Memory B cell (primary cell): ENCODE data around the gene SIGLEC8.
"Not testable (repeated sequence)": the region's sequence is repeated elsewhere in the genome, so short reads cannot be mapped to it uniquely, and the experiment has no call there.

Experiments used
- ATAC-seq: fragments of 150-1000 bp; cut with Tn5 transposase; 2 replicates; pipeline ENCODE4 v1.10.0; 2021; ENCODE audit warnings: low read depth, mild to moderate bottlenecking, moderate library complexity
- DNase-seq, 2 donors: peaks; one replicate each; pipeline ENCODE4 v3.0.0; 2022; ENCODE audit warnings: low spot score in 2 of 2
- H3K27ac Mint-ChIP-seq: one replicate; pipeline ENCODE4 v1.8.0; 2022; ENCODE audit warnings: mild to moderate bottlenecking, moderate library complexity, mixed read lengths
- H3K27me3 Mint-ChIP-seq: one replicate; pipeline ENCODE4 v1.8.0; 2022; ENCODE audit warnings: mixed read lengths
- H3K36me3 Mint-ChIP-seq: one replicate; pipeline ENCODE4 v1.8.0; 2022; ENCODE audit warnings: mild to moderate bottlenecking, mixed read lengths
- H3K4me1 Mint-ChIP-seq: one replicate; pipeline ENCODE4 v1.8.0; 2022; ENCODE audit warnings: mixed read lengths
- H3K4me3 Mint-ChIP-seq: one replicate; pipeline ENCODE4 v1.8.0; 2022; ENCODE audit warnings: mild to moderate bottlenecking, moderate library complexity, mixed read lengths
- H3K9me3 Mint-ChIP-seq: one replicate; pipeline ENCODE4 v1.8.0; 2022; ENCODE audit warnings: mixed read lengths

SIGLEC8 gene

DNA sequence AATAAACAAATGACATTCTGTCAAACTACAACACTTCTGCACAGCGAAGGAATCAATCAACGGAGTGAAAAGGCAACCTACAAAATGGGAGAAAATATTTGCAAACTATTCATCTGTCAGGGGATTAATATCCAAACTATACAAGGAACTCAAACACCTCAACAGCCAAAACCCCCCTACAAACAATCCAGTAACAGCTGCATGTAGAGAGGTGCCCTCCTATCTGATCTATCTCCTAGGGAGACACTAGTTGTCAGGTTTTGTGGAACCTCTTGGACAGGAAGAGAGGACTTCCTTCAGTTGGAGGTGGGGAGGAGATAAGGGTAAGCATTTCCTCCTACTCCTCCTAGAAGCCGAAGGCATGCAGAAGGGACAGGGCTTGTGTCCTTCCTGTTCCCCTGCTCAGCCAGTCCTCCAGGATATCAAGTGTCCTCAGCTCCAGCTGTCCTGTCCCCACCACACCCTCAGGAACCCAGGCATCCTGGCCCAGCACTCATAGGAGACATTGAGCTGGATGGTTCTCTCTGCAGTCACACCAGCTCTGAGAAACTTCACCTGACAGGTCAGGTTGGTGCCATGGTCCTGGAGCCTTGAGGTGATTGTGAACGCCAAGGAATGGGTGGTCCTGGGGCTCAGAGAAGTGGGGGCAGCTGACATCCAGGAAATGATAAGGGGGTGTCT lies 9.8 kb upstream of the SIGLEC8 start:
- no peak overlapping the region for H3K4me3 Mint-ChIP-seq
- peaks cover 7% of the 10 kb centered on the region for H3K27me3 Mint-ChIP-seq
- no peaks in the 10 kb centered on the region for H3K36me3 Mint-ChIP-seq
- peaks cover 4% of the 10 kb centered on the region for H3K4me1 Mint-ChIP-seq
- ATAC-seq (no peak), DNase-seq (no peak)
- no peak overlapping the region for H3K27ac Mint-ChIP-seq
- H3K9me3 Mint-ChIP-seq, result no peaks in the 10 kb centered on the region

DNA sequence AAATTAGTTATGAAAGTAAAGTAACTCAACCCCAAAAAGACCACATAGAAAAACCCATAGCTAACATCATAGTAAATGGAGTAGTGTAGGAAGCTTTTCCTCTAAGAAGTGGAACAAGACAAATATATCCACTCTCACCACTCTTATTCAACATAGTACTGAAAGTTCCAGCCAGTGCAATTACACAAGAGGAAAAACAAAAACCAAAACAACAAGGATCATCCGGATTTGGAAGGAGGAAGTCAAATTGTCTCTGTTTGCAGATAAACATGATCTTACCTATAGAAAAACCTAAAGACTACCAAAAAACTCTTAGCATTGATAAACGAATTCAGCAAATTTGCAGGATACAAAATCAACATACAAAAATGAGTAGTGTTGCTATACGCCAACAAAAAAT lies 8.5 kb upstream of the SIGLEC8 start:
- Mint-ChIP-seq H3K4me3 (no peak overlapping the region), H3K36me3 (no peaks in the 10 kb centered on the region), H3K9me3 (no peaks in the 10 kb centered on the region), H3K27ac (no peak overlapping the region), H3K27me3 (peaks cover 7% of the 10 kb centered on the region), H3K4me1 (no peaks in the 10 kb centered on the region)
- no peak for DNase-seq
- no peak for ATAC-seq

DNA sequence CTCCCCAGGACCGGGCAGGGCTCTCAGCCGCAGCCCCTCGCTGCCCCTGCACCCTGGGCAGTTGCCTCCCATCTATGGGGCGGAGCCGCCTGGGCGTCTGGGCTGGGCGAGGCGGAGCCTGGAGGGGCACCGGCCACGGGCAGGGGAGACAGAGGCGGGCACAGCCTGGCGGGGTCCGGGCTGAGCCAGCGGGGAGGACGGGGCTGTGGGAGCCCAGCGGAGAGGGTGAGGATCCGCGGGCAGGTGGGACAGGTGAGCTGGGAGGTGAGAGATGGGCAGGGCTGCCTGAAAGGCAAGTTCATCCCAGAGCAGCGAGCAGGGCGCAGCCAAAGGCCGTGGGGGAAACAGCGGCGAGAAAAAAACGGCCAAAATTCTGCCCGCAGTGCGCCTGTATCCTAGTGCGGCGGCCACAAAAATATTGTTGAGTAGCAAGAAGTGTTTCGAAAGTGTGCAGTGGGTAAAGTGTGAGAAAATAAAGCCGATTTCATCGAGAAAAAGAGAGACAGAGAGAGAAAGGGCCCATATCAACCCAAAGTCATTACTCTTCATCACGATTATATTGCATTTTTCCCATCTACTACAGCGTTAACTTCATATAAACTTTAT lies 5.8 kb upstream of the SIGLEC8 start:
- H3K36me3 Mint-ChIP-seq, H3K4me1 Mint-ChIP-seq, DNase-seq, ATAC-seq, H3K27ac Mint-ChIP-seq, H3K9me3 Mint-ChIP-seq, H3K4me3 Mint-ChIP-seq: not testable (repeated sequence)
- peaks cover 13% of the 10 kb centered on the region for H3K27me3 Mint-ChIP-seq

DNA sequence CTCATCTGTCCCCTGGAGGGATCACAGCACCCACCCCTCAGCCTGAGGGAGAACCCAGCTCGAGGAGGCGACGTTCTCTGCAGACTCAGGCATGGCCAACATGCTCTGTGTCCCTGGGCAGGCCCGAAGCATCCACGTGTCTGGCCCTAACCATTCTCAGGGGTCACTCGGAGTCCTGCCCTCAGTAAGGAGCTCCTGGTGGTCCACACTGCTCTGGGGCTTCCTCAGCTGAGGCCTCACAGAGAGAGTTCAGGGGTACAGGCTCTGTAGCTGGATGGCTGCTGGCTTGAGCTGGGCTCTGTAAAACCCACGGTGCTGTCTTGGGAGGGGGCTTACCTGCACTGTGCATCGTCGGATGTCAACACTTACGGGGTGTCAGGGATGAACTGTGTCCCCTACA lies 4.4 kb upstream of the SIGLEC8 start:
- H3K9me3 Mint-ChIP-seq, result no peaks in the 10 kb centered on the region
- no peak overlapping the region for H3K4me3 Mint-ChIP-seq
- ATAC-seq, result no peak
- H3K27ac Mint-ChIP-seq, result no peak overlapping the region
- H3K27me3 Mint-ChIP-seq, result peaks cover 19% of the 10 kb centered on the region
- H3K36me3 Mint-ChIP-seq, result no peaks in the 10 kb centered on the region
- H3K4me1 Mint-ChIP-seq, result no peaks in the 10 kb centered on the region
- DNase-seq, result no peak

DNA sequence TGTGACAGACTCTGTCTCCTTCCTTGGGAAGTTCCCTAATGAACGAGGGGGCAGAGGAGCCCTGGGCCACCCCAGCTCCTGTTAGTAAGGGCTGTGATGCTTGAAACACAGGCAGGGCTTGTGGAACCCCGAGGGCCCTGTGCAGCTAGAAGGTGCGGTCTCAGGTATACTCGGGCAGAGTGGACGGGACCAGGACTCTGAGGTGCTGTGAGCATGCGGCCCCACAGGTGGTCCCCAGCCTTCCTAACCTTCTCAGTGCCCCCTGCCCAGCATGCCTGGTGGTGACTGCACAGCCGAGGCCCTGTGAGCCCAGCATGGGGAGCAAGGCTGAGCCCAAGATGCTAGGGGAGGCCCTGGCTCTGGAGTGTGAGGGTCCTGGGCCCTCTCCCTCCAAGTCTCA lies 4.0 kb upstream of the SIGLEC8 start:
- no peak overlapping the region for H3K4me3 Mint-ChIP-seq
- peaks cover 19% of the 10 kb centered on the region for H3K27me3 Mint-ChIP-seq
- no peaks in the 10 kb centered on the region for H3K4me1 Mint-ChIP-seq
- H3K27ac Mint-ChIP-seq, result no peak overlapping the region
- H3K36me3 Mint-ChIP-seq, result no peaks in the 10 kb centered on the region
- no peak for ATAC-seq
- DNase-seq, result no peak
- H3K9me3 Mint-ChIP-seq, result no peaks in the 10 kb centered on the region

DNA sequence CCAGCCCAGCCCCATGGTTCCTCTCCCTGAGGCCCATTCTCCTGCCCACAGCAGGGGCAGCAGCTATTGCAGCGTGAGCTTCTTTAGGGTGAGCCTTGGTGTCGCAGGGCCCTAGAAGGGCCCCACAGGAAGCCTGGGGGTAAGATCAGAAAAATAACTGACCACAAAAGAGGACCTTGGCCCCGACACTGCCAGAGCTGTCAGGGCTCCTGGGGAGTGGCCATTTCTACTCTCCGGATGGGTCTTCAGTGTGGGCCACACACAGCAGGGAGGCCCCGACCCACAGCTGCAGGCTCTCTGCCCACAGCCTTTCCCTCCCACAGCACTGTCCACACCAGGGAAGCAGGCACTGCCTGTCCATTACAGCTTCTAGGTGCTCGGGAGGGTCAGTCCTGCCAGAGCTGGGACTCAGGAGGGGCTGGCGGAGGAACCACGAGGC lies 3.5 kb upstream of the SIGLEC8 start:
- ATAC-seq, result no peak
- H3K4me3 Mint-ChIP-seq, result no peak overlapping the region
- no peaks in the 10 kb centered on the region for H3K9me3 Mint-ChIP-seq
- H3K36me3 Mint-ChIP-seq, result no peaks in the 10 kb centered on the region
- no peak overlapping the region for H3K27ac Mint-ChIP-seq
- H3K4me1 Mint-ChIP-seq, result no peaks in the 10 kb centered on the region
- peaks cover 20% of the 10 kb centered on the region for H3K27me3 Mint-ChIP-seq
- DNase-seq, result no peak

DNA sequence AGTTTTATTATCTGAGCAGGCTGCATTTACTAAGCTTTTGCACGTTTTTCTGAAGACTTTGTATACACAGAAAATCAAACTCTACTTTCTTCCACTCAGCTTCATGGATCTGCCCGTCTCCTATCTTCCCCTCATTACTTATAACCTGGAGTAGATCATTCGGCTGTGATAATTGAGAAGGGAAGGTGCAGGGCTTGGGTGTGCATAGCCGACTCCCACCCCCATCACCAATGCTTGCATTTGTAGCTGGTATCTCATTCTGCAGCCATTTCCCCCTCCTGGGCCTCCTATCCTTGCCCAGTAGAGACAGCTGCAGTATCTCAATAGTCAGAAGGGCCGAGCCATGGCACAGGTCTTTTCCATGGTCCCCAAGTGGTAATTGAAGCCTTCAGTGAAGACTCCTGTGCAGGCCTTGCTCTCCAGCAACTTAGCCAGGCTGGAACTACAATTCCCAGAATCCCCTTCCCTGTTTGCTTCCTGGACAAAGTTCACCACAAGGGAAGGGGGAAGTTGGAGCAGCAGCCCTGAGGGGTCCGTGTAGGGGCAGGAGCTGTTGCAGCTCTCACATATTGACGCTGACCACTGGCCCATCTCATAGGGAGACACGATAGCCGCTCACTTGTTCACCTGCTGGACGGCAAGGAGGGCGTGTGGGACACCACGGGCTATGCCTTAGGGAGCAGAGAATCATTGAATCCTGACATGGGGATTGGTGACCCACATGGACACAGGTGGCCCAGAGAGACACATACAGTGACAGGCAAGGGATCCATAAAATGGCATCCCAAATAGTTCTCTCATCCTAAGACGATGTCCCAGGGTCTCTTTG lies 2.1 kb upstream of the SIGLEC8 start:
- no peak for DNase-seq
- Mint-ChIP-seq H3K4me3 (peak overlapping the region; percentile 8), H3K9me3 (no peaks in the 10 kb centered on the region), H3K36me3 (no peaks in the 10 kb centered on the region), H3K27ac (no peak overlapping the region), H3K27me3 (peaks cover 23% of the 10 kb centered on the region), H3K4me1 (no peaks in the 10 kb centered on the region)
- ATAC-seq, result no peak

DNA sequence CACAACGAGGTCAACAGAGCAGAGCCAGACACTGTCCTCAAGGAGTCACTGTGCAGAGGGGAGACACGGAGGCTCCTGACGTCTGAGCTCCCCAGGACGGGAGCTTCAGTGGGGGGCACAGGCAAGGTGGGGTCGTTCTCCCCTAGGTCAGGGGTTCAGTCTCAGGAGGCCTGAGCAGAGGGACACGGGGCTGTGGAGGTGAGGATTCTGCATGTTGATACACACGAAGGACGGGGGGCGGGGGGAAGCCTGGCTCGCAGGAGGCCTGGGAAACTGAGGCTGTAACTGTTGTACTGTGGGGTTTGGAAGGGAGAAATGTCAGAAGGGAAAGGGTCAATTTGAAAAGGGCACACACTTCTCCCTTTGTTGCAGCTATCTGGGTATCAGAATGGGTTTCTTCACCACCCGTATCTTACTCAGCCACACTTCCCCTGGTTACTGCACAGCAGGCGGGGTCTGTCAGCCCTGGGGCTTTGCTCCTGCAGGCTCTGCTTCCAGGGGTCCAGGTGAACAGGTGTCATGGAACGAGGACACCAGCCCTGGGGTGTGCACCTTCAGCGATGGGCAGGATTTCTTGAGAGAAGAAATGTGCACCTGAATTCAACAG lies 748 bp upstream of the SIGLEC8 start:
- Mint-ChIP-seq H3K36me3 (no peaks in the 10 kb centered on the region), H3K4me3 (no peak overlapping the region), H3K27ac (peak overlapping the region; percentile 21), H3K9me3 (no peaks in the 10 kb centered on the region), H3K27me3 (peaks cover 20% of the 10 kb centered on the region), H3K4me1 (no peaks in the 10 kb centered on the region)
- ATAC-seq (no peak), DNase-seq (no peak)

DNA sequence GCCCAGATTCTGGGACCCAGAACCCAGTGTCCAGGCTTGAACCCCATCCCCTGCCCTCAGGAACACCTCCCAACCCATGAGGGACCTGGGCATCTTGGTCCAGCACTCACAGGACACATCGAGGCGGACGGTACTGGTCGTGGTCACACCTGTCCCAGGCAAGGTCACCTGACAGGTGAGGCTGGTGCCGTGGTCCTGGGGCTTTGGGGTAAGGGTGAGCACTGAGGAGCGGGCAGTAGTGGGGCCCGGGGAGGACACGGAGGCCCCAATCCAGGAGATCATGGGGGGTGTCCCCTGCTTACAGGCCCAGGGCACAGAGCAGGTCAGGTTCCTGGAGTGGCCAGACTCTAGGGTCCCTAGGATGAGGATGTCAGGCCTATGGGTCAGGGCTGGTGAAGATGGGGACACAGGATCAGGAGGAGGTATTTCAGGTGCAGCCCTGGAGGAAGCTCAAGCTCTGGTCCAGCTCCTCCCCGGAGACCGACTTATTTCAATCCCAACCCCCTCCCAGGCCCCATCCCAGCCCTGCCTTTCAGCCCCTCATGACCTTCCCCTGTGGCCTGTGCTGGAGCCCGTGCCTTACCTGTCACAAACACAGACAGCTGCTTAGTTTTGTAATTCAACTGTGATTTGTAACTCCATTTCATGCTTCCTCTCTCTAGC lies 772 bp downstream of the SIGLEC8 start:
- ATAC-seq, result no peak
- no peaks in the 10 kb centered on the region for H3K4me1 Mint-ChIP-seq

DNA sequence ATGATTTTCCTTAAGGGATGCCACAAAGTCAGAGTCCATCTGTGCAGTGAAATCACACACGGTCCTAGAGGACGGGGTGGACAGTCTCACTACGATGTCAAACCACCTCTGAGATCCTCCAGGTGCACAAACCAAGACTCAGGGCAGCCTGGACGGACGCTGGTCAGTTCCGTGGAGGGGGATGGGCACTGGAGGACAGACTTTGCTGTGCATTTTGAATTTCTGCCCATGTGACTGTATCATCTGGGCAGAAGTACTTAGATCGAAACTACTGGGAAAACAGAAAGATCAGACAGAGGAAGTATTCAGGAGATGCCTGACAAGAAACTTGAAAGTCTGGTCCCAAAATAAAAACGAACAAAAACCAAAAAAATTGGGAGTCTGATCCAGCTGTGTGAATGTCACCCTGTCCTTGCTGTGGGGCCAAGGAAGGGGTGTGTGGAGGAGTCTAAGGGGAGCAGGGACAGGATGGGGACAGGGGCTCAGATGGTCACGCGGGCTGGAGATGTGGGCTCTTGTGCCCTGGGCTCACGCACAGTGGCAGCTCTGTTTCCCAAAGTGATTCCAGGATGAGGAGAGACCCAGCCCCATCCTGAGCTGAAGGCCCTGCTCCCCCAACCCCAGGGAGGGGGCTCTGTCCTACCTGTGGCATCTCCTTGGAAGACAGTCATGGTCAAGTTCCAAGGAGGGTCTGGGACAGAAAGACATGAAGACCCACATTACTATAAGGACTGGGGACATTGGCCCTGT lies 1.5 kb downstream of the SIGLEC8 start:
- H3K4me1 Mint-ChIP-seq, result no peaks in the 10 kb centered on the region
- H3K36me3 Mint-ChIP-seq, result no peaks in the 10 kb centered on the region
- no peak overlapping the region for H3K27ac Mint-ChIP-seq
- DNase-seq (no peak), ATAC-seq (no peak)
- no peaks in the 10 kb centered on the region for H3K9me3 Mint-ChIP-seq
- H3K4me3 Mint-ChIP-seq, result no peak overlapping the region
- peaks cover 28% of the 10 kb centered on the region for H3K27me3 Mint-ChIP-seq

More for the DNA sequence above, 772 bp downstream of the SIGLEC8 start:
- no peaks in the 10 kb centered on the region for H3K36me3 Mint-ChIP-seq
- H3K4me3 Mint-ChIP-seq, result no peak overlapping the region
- no peak for DNase-seq
- H3K9me3 Mint-ChIP-seq, result no peaks in the 10 kb centered on the region
- peaks cover 24% of the 10 kb centered on the region for H3K27me3 Mint-ChIP-seq
- no peak overlapping the region for H3K27ac Mint-ChIP-seq

DNA sequence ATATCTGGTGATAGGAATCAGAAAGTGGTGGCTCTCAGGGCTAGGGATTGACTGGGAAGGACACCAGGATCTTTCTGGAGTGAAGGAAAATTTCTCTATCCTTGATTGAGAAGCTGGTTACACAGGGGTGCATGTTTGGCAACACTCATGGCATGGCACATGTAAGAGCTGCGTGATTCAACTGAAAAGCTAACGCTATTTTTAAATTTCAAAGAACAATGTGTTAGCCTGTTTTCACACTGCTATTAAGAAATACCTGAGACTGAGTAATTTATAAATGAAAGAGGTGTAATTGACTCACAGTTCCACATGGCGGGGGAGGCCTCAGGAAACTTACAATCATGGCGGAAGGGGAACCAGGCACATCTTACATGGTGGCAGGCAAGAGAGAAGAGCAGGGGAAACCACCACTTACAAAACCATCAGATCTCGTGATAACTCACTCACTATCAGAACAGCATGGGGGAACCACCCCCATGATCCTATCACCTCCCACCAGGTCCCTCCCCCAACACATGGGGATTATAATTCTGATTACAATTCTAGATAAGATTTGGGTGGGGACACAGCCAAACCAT lies 7.4 kb downstream of the SIGLEC8 start:
- H3K9me3 Mint-ChIP-seq, result peaks cover 7% of the 10 kb centered on the region
- H3K36me3 Mint-ChIP-seq, result peaks cover 2% of the 10 kb centered on the region
- H3K27ac Mint-ChIP-seq, result peak overlapping the region; percentile 41
- H3K4me3 Mint-ChIP-seq, result no peak overlapping the region
- ATAC-seq (no peak), DNase-seq (no peak)
- peaks cover 30% of the 10 kb centered on the region for H3K27me3 Mint-ChIP-seq
- H3K4me1 Mint-ChIP-seq, result peaks cover 4% of the 10 kb centered on the region

DNA sequence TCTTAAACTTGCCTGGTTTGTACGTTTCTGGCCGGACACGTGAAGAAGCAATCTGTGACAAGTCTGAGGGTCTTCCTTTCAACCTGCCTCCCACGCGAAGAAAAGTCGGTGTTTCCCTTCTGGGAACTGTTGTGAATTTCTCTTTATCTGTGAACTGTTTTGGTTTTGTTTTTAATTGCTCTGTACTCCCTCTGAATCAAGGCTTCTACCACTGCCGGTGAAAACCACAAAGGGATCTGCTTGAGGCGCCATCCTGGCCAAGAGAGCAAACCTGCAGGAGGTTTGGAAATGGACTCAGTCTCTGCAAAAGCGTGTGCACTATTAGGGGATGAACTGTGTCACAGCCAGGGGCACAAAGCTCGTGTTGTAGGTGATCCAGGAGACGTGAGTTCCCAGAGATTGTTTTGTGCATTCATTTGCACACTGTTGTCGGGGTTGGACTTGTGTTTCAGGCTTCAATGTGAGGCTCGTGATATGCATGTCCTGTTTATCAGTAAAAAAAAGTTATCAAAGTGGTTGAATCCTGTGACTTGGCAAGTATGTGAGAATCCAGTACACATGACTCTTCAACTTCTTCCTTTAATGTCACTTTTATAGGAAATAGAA lies 9.7 kb downstream of the SIGLEC8 start:
- ATAC-seq, result no peak
- H3K4me1 Mint-ChIP-seq, result peaks cover 4% of the 10 kb centered on the region
- no peak for DNase-seq
- peaks cover 2% of the 10 kb centered on the region for H3K36me3 Mint-ChIP-seq
- H3K27ac Mint-ChIP-seq, result no peak overlapping the region
- no peak overlapping the region for H3K4me3 Mint-ChIP-seq
- H3K9me3 Mint-ChIP-seq, result peaks cover 7% of the 10 kb centered on the region
- peaks cover 25% of the 10 kb centered on the region for H3K27me3 Mint-ChIP-seq

DNA sequence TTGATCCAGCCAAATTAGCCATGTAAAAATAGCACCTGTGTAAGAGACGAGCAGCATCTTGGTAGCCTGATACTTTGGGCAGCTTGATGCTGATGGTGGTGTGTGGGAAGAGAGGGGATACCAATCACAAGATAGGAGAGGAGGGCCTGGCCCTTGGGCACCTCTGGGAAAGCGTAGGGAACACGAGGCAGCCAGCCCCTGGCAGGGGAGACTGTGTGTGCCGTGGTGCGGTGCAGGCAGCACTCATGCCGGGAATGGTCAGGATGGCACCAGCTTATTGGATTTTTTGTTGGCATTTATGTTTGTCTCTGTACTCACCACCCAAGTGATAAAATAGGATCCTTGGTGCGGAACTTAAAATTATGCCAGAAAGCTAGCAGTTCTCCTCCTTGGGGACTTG lies 10.2 kb downstream of the SIGLEC8 start:
- Mint-ChIP-seq H3K36me3 (peaks cover 2% of the 10 kb centered on the region), H3K4me3 (no peak overlapping the region), H3K9me3 (peaks cover 7% of the 10 kb centered on the region), H3K4me1 (peaks cover 4% of the 10 kb centered on the region), H3K27me3 (peaks cover 25% of the 10 kb centered on the region), H3K27ac (no peak overlapping the region)
- no peak for ATAC-seq
- DNase-seq, result no peak
